Endodermal cell (in vitro differentiated cells): ENCODE results near the gene MAPT. TPM values are rescaled to one million over a fixed set of nuclear protein-coding genes. Genes with fewer than 3 reads are reported as not detected.

ENCODE experiments used
- DNase-seq: peaks from one replicate; pipeline ENCODE4 v3.0.0-alpha.2; 2017
- H3K27ac ChIP-seq: 2 replicates; pipeline ENCODE4 v1.5.1; 2013; ENCODE audit warnings: mild to moderate bottlenecking, low read depth, low read length, moderate library complexity
- H3K27me3 ChIP-seq: 2 replicates; pipeline ENCODE4 v1.6.1; 2013; ENCODE audit warnings: mild to moderate bottlenecking, low read length, moderate library complexity; ENCODE audit not compliant: insufficient read depth, control insufficient read depth, poor library complexity, severe bottlenecking
- H3K36me3 ChIP-seq: 2 replicates; pipeline ENCODE4 v1.7.0; 2013; ENCODE audit warnings: mild to moderate bottlenecking, low read length, moderate library complexity; ENCODE audit not compliant: control insufficient read depth, insufficient read depth
- H3K4me1 ChIP-seq: one replicate; pipeline ENCODE4 v1.7.0; 2013; ENCODE audit warnings: low read length; ENCODE audit not compliant: control insufficient read depth, insufficient read depth
- H3K4me3 ChIP-seq: 2 replicates; pipeline ENCODE4 v1.5.1; 2013; ENCODE audit warnings: mild to moderate bottlenecking, low read length, moderate library complexity
- H3K9ac ChIP-seq: 2 replicates; pipeline ENCODE4 v1.6.1; 2013; ENCODE audit warnings: mild to moderate bottlenecking, low read length, moderate library complexity; ENCODE audit not compliant: poor library complexity, severe bottlenecking; ENCODE audit errors: extremely low read depth
- H3K9me3 ChIP-seq: 2 replicates; pipeline ENCODE4 v1.6.1; 2013; ENCODE audit warnings: mild to moderate bottlenecking, low read length, moderate library complexity; ENCODE audit not compliant: control insufficient read depth
- H3K27ac Mint-ChIP-seq: 2 replicates; pipeline ENCODE4 v1.8.0; 2020; ENCODE audit warnings: mixed read lengths
- H3K27me3 Mint-ChIP-seq: 2 replicates; pipeline ENCODE4 v1.8.0; 2021; ENCODE audit warnings: mild to moderate bottlenecking, mixed read lengths; ENCODE audit not compliant: insufficient read depth
- H3K36me3 Mint-ChIP-seq: 2 replicates; pipeline ENCODE4 v1.8.0; 2020; ENCODE audit warnings: low read depth, mixed read lengths
- H3K4me1 Mint-ChIP-seq: 2 replicates; pipeline ENCODE4 v1.8.0; 2020; ENCODE audit warnings: mixed read lengths
- H3K4me3 Mint-ChIP-seq: 2 replicates; pipeline ENCODE4 v1.8.0; 2020; ENCODE audit warnings: mild to moderate bottlenecking, moderate library complexity, mixed read lengths
- H3K9me3 Mint-ChIP-seq: 2 replicates; pipeline ENCODE4 v1.8.0; 2020; ENCODE audit warnings: mild to moderate bottlenecking, mixed read lengths
- CTCF ChIP-seq: fragments of 200-600 bp; sonication (generic); conservative IDR thresholded peaks from 2 replicates; pipeline ENCODE4 v1.5.0; 2021; ENCODE audit warnings: antibody characterized with exemption, mild to moderate bottlenecking
- WGBS, 2 experiments: methylation state at CpG; one replicate each; pipeline versions ENCODE4 v1.1.5 to v1.1.7; 2013; ENCODE audit warnings: missing lambda C conversion rate in 2 of 2, mixed read lengths in 1 of 2; ENCODE audit not compliant: insufficient coverage in 1 of 2, insufficient read length in 1 of 2; 5-methylcytosine and 5-hydroxymethylcytosine counted together
- total RNA-seq, 2 donors: library from RNA; stranded (reverse); fragmentation: NEBNext Ultra II Directional in 1 of 2; extraction: Animal tissue kit (Norgen Biotek cat#: 25700) in 1 of 2; gene quantifications; 2 replicates in 1 of 2; 3 replicates in 1 of 2; pipeline ENCODE4 v1.2.1, GENCODE V29; 2021

The MAPT gene
- total RNA-seq, 2 donors from 2014 or later: 0.69 to 0.73 TPM

- WGBS, 2 experiments: 91 to 93% methylated on average over 3 to 4 of the region's 4 CpGs
- H3K9me3 Mint-ChIP-seq: no peaks in the 10 kb centered on the region
- Histone ChIP-seq H3K27me3 (no peaks in the 10 kb centered on the region), H3K4me1 (peaks cover 7% of the 10 kb centered on the region), H3K36me3 (peaks cover 65% of the 10 kb centered on the region), H3K9ac (no peak overlapping the region), H3K4me3 (no peak overlapping the region), H3K9me3 (no peaks in the 10 kb centered on the region), H3K27ac (no peak overlapping the region)
- DNase-seq: no peak
- no peaks in the 10 kb centered on the region for H3K27me3 Mint-ChIP-seq
- no peak overlapping the region for H3K4me3 Mint-ChIP-seq
- no peak for TF ChIP-seq CTCF
- H3K27ac Mint-ChIP-seq: peak overlapping the region; percentile 82
- H3K4me1 Mint-ChIP-seq: peaks cover 33% of the 10 kb centered on the region
- peaks cover 60% of the 10 kb centered on the region for H3K36me3 Mint-ChIP-seq
Measured at GRCh38 chr17:46027976-46028325, 133.6 kb downstream of the MAPT start.

GRCh38 chr17:46028374-46028773 is 134.0 kb downstream of the MAPT start:
- H3K4me3 Mint-ChIP-seq: no peak overlapping the region
- peaks cover 69% of the 10 kb centered on the region for H3K36me3 ChIP-seq
- DNase-seq: no peak
- H3K27me3 ChIP-seq: no peaks in the 10 kb centered on the region
- H3K27me3 Mint-ChIP-seq: no peaks in the 10 kb centered on the region
- TF ChIP-seq CTCF: no peak
- WGBS, 2 experiments: 85% methylated on average over 3 of the region's 3 CpGs
- H3K27ac Mint-ChIP-seq: peak overlapping the region; percentile 82
- H3K9me3 ChIP-seq: no peaks in the 10 kb centered on the region
- peaks cover 33% of the 10 kb centered on the region for H3K4me1 Mint-ChIP-seq
- no peaks in the 10 kb centered on the region for H3K9me3 Mint-ChIP-seq
- H3K9ac ChIP-seq: no peak overlapping the region
- peaks cover 60% of the 10 kb centered on the region for H3K36me3 Mint-ChIP-seq
- H3K4me3 ChIP-seq: no peak overlapping the region
- H3K27ac ChIP-seq: no peak overlapping the region
- peaks cover 7% of the 10 kb centered on the region for H3K4me1 ChIP-seq

GRCh38 chr17:46028981-46029565 is 134.7 kb downstream of the MAPT start:
- peaks cover 7% of the 10 kb centered on the region for H3K4me1 ChIP-seq
- H3K4me3 ChIP-seq: no peak overlapping the region
- no peaks in the 10 kb centered on the region for H3K27me3 Mint-ChIP-seq
- H3K9me3 ChIP-seq: no peaks in the 10 kb centered on the region
- no peak for TF ChIP-seq CTCF
- no peak for DNase-seq
- H3K4me3 Mint-ChIP-seq: no peak overlapping the region
- no peak overlapping the region for H3K27ac ChIP-seq
- no peaks in the 10 kb centered on the region for H3K9me3 Mint-ChIP-seq
- no peak overlapping the region for H3K9ac ChIP-seq
- H3K27me3 ChIP-seq: no peaks in the 10 kb centered on the region
- WGBS, 2 experiments: 82 to 95% methylated on average over 3 to 4 of the region's 4 CpGs
- peaks cover 76% of the 10 kb centered on the region for H3K36me3 ChIP-seq
- H3K4me1 Mint-ChIP-seq: peaks cover 33% of the 10 kb centered on the region
- peak overlapping the region; percentile 2 for H3K27ac Mint-ChIP-seq
- H3K36me3 Mint-ChIP-seq: peaks cover 61% of the 10 kb centered on the region
